ENCODE results near the gene ZNF175.

ZNF175 gene

DNA sequence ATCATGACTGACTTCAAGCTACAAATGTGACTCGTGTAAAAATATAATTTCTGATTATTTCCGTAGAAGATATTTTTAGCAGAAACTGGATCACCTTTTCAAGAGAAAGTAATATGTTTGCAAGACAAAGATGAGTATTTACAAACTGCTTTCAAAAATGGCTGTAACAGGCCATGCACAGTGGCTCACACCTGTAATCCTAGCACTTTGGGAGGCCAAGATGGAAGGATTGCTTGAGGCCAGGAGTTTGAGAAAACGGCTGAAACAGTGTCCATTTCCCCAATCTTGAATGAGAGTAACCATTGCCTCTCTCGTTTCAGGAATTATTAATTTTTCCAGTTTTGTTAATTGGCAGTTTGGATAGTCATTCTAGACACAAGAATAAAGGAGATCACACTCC is 3.5 kb upstream of the ZNF175 start:
- no peak overlapping the region for H3K4me3 ChIP-seq (ENCODE audit: low read depth, low read length)
- TF ChIP-seq, protein P1, sequence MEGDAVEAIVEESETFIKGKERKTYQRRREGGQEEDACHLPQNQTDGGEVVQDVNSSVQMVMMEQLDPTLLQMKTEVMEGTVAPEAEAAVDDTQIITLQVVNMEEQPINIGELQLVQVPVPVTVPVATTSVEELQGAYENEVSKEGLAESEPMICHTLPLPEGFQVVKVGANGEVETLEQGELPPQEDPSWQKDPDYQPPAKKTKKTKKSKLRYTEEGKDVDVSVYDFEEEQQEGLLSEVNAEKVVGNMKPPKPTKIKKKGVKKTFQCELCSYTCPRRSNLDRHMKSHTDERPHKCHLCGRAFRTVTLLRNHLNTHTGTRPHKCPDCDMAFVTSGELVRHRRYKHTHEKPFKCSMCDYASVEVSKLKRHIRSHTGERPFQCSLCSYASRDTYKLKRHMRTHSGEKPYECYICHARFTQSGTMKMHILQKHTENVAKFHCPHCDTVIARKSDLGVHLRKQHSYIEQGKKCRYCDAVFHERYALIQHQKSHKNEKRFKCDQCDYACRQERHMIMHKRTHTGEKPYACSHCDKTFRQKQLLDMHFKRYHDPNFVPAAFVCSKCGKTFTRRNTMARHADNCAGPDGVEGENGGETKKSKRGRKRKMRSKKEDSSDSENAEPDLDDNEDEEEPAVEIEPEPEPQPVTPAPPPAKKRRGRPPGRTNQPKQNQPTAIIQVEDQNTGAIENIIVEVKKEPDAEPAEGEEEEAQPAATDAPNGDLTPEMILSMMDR (IDR thresholded peaks at IDR 0.05; ENCODE audit: insufficient read depth, low read length, missing control alignments), result no peak
- POLR2A ChIA-PET, result no interaction called here
- DNase-seq (ENCODE audit: low read depth, low spot score), result no peak
- CTCF ChIA-PET, result no interaction called here

DNA sequence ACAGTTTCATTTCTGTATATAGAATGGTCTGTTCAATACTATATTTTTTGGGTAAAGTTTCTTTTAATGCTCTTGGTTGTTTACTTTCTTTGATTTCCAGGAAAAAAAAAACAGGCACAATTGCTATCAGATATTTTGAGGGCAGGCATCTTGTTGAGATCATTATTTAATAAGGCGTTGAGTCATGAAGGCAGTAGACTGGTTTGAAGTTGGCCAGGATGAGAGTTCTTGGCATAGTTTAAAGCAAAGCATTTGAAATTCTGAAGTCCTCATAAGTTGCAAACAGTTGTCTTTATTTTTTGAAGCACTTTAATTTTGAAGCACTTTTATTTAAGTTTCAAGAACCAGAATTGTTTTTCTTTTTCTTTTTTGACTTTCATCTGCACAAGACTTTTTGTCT is 2.6 kb upstream of the ZNF175 start:
- ChIA-PET CTCF (no interaction called here), POLR2A (no interaction called here)
- DNase-seq (ENCODE audit: low read depth, low spot score), result no peak
- no peak overlapping the region for H3K4me3 ChIP-seq (ENCODE audit: low read depth, low read length)
- TF ChIP-seq, protein P1 (IDR thresholded peaks at IDR 0.05; ENCODE audit: insufficient read depth, low read length, missing control alignments), result no peak

DNA sequence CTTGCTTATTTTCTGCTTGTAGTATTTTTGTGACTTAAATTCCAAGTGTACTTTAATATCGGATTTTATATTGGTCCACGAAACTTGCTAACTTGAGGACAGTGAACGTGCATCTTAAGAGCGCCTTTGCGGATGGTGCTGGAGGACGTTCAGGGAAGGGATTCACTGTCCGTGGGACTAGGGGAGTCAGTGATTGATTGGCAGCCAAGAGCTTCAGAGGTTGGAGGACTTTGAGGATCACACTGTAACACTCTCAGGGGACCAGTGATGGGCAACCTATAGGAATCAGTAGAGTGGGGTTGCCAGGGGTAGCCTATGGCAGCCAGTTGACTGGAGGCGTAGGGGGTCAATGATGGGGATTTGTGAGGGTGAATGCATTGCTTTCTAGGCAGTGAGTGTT is 516 bp downstream of the ZNF175 start:
- no peak for DNase-seq (ENCODE audit: low read depth, low spot score)
- H3K4me3 ChIP-seq (ENCODE audit: low read depth, low read length), result peak overlapping the region; percentile 72
- POLR2A ChIA-PET, result interaction anchor here (1.1 to 1.8 kb wide), 2 partner anchors 117 to 119 kb away, joined by 5 to 6 read pairs; no protein-coding TSS in a partner anchor
- TF ChIP-seq, protein P1 (IDR thresholded peaks at IDR 0.05; ENCODE audit: insufficient read depth, low read length, missing control alignments), result no peak
- CTCF ChIA-PET, result interaction anchor here (1.0 to 1.8 kb wide), 3 partner anchors 57 to 88 kb away, joined by 3 to 4 read pairs (median 3); no protein-coding TSS in a partner anchor

DNA sequence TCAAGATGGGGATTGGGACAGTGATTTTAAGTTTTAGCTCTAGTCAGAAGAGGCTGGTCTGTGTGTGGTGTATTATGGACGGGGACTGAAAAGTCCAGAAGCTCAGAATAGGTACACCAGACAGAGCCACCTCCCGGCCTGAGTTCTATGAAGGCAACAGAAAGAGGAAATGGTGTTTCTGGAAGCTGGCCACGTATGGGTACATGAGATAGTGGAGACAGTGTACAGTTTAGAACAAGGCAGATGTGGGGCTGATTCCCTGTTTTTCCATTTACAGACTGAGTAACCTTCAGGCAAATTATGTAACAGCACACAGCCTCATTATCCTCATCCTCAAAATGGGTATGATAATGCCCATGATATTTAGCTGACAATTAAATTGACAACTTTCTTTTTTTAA is 1.3 kb downstream of the ZNF175 start:
- no peak for DNase-seq (ENCODE audit: low read depth, low spot score)
- ChIA-PET CTCF (interaction anchor here (1.2 kb wide), 1 partner anchor 84 kb away, joined by 3 read pairs; no protein-coding TSS in a partner anchor), POLR2A (interaction anchor here (0.5 to 1.8 kb wide), 2 partner anchors 76 to 118 kb away, joined by 3 to 6 read pairs; no protein-coding TSS in a partner anchor)
- TF ChIP-seq, protein P1 (IDR thresholded peaks at IDR 0.05; ENCODE audit: insufficient read depth, low read length, missing control alignments), result no peak
- peak overlapping the region; percentile 72 for H3K4me3 ChIP-seq (ENCODE audit: low read depth, low read length)

DNA sequence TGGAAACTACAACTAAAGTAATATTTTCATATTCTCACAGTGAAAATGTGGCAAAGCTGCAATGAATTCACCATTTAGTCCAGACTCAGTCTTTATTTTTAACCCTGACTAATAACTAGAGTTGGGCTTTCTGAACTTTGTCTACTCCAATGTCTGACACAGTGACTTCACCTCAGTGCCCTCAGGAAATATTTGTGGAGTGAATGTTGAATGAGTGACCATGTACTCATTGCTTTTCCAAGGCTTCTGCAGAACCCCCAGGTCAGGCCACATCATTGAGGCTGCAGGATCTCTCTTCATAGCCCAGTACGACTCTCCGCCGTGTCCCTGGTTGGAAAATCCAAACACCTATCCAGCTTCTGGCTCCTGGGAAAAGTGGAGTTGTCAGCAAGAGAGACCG is 1.8 kb downstream of the ZNF175 start:
- CTCF ChIA-PET, result no interaction called here
- TF ChIP-seq, protein P1 (IDR thresholded peaks at IDR 0.05; ENCODE audit: insufficient read depth, low read length, missing control alignments), result no peak
- DNase-seq (ENCODE audit: low read depth, low spot score), result peak; percentile 10
- POLR2A ChIA-PET, result interaction anchor here (0.5 to 1.8 kb wide), 2 partner anchors 77 to 118 kb away, joined by 3 to 6 read pairs; no protein-coding TSS in a partner anchor
- H3K4me3 ChIP-seq (ENCODE audit: low read depth, low read length), result no peak overlapping the region

DNA sequence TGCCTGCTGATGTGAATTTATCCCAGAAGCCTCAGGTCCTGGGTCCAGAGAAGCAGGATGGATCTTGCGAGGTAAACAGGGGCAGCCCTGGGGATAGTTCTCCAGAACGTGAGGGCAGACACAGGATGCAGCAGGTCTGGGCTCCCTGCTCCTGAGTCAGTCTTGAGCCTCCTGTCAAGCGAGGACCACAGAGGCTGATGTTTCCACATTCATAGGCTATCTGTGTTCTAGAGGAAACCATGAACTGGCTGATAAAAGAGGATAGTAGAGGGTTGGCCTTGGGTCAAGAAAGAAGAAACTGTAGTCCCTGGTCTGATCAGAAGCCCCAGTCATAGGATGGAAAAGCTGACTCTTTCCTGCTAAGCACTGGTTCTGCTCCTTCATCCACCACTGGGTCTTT is 2.2 kb downstream of the ZNF175 start:
- H3K4me3 ChIP-seq (ENCODE audit: low read depth, low read length), result peak overlapping the region; percentile 15; the same call in 1 of the 2 replicates
- no peak for DNase-seq (ENCODE audit: low read depth, low spot score)
- ChIA-PET POLR2A (no interaction called here), CTCF (no interaction called here)
- TF ChIP-seq, protein P1 (IDR thresholded peaks at IDR 0.05; ENCODE audit: insufficient read depth, low read length, missing control alignments), result no peak

Data from AG04449 (cell line).